ENCODE measurements around the gene NEK8. TPM values are rescaled to one million over a fixed set of nuclear protein-coding genes. Genes with fewer than 3 reads are reported as not detected.
A peak's percentile ranks its signal among the peaks of the same experiment; 100 is the strongest.

The NEK8 gene
- polyA plus RNA-seq, 1 donor, result 4.8 TPM

GRCh38 chr17:28747051-28747691 is 18.6 kb downstream of the NEK8 start:
- no CpG with 5 or more reads among the region's 7 CpGs for WGBS (ENCODE audit: insufficient coverage, low lambda C conversion rate)
- H3K9me3 ChIP-seq (ENCODE audit: control insufficient read depth, low read depth, low read length), result no peaks in the 10 kb centered on the region
- no peaks in the 10 kb centered on the region for H3K27me3 ChIP-seq (ENCODE audit: control insufficient read depth, insufficient read depth, low read length)
- peak overlapping the region; percentile 100 for H3K27ac ChIP-seq (ENCODE audit: low read length)
- no peak overlapping the region for H3K4me3 ChIP-seq (ENCODE audit: low read length)
- H3K36me3 ChIP-seq (ENCODE audit: control insufficient read depth, insufficient read depth, low read length), result peaks cover 55% of the 10 kb centered on the region
- H3K4me1 ChIP-seq (ENCODE audit: control insufficient read depth, insufficient read depth, low read length), result peaks cover 42% of the 10 kb centered on the region
- no peak for DNase-seq

GRCh38 chr17:28747801-28748750 is 19.5 kb downstream of the NEK8 start:
- Histone ChIP-seq H3K27me3 (ENCODE audit: control insufficient read depth, insufficient read depth, low read length) (no peaks in the 10 kb centered on the region), H3K4me1 (ENCODE audit: control insufficient read depth, insufficient read depth, low read length) (peaks cover 34% of the 10 kb centered on the region), H3K36me3 (ENCODE audit: control insufficient read depth, insufficient read depth, low read length) (peaks cover 58% of the 10 kb centered on the region), H3K9me3 (ENCODE audit: control insufficient read depth, low read depth, low read length) (no peaks in the 10 kb centered on the region), H3K27ac (ENCODE audit: low read length) (no peak overlapping the region), H3K4me3 (ENCODE audit: low read length) (no peak overlapping the region)
- WGBS (ENCODE audit: insufficient coverage, low lambda C conversion rate), result no CpG with 5 or more reads among the region's 18 CpGs
- no peak for DNase-seq

DNA sequence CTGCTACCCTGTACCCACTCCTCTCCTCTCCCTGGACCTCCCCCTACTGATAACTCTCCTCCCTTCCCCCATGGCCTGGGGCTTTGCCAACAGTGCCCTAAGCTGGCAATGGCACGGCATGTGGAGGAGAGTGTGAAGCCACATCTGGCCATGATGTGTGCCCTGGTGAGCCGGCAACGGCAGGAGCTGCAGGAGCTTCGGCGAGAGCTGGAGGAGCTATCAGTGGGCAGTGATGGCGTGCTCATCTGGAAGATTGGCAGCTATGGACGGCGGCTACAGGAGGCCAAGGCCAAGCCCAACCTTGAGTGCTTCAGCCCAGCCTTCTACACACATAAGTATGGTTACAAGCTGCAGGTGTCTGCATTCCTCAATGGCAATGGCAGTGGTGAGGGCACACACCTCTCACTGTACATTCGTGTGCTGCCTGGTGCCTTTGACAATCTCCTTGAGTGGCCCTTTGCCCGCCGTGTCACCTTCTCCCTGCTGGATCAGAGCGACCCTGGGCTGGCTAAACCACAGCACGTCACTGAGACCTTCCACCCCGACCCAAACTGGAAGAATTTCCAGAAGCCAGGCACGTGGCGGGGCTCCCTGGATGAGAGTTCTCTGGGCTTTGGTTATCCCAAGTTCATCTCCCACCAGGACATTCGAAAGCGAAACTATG is 20.4 kb downstream of the NEK8 start:
- H3K9me3 ChIP-seq (ENCODE audit: control insufficient read depth, low read depth, low read length), result no peaks in the 10 kb centered on the region
- H3K36me3 ChIP-seq (ENCODE audit: control insufficient read depth, insufficient read depth, low read length), result peaks cover 58% of the 10 kb centered on the region
- no peaks in the 10 kb centered on the region for H3K27me3 ChIP-seq (ENCODE audit: control insufficient read depth, insufficient read depth, low read length)
- no CpG with 5 or more reads among the region's 18 CpGs for WGBS (ENCODE audit: insufficient coverage, low lambda C conversion rate)
- H3K27ac ChIP-seq (ENCODE audit: low read length), result no peak overlapping the region
- peaks cover 33% of the 10 kb centered on the region for H3K4me1 ChIP-seq (ENCODE audit: control insufficient read depth, insufficient read depth, low read length)
- H3K4me3 ChIP-seq (ENCODE audit: low read length), result no peak overlapping the region
- DNase-seq, result no peak

DNA sequence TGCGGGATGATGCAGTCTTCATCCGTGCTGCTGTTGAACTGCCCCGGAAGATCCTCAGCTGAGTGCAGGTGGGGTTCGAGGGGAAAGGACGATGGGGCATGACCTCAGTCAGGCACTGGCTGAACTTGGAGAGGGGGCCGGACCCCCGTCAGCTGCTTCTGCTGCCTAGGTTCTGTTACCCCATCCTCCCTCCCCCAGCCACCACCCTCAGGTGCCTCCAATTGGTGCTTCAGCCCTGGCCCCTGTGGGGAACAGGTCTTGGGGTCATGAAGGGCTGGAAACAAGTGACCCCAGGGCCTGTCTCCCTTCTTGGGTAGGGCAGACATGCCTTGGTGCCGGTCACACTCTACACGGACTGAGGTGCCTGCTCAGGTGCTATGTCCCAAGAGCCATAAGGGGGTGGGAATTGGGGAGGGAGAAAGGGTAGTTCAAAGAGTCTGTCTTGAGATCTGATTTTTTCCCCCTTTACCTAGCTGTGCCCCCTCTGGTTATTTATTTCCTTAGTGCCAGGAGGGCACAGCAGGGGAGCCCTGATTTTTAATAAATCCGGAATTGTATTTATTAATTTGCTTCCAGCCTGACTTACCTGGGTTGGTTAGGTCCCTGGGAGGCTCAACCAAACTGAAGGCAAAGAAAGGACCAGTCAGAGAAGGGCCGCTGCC is 21.1 kb downstream of the NEK8 start:
- no CpG with 5 or more reads among the region's 11 CpGs for WGBS (ENCODE audit: insufficient coverage, low lambda C conversion rate)
- Histone ChIP-seq H3K4me3 (ENCODE audit: low read length) (no peak overlapping the region), H3K27me3 (ENCODE audit: control insufficient read depth, insufficient read depth, low read length) (no peaks in the 10 kb centered on the region), H3K4me1 (ENCODE audit: control insufficient read depth, insufficient read depth, low read length) (peaks cover 33% of the 10 kb centered on the region), H3K36me3 (ENCODE audit: control insufficient read depth, insufficient read depth, low read length) (peaks cover 58% of the 10 kb centered on the region), H3K27ac (ENCODE audit: low read length) (peak overlapping the region; percentile 38), H3K9me3 (ENCODE audit: control insufficient read depth, low read depth, low read length) (no peaks in the 10 kb centered on the region)
- DNase-seq, result no peak

- peak; percentile 85 to 87 for DNase-seq
- peak overlapping the region; percentile 38 for H3K27ac ChIP-seq (ENCODE audit: low read length)
- peaks cover 33% of the 10 kb centered on the region for H3K4me1 ChIP-seq (ENCODE audit: control insufficient read depth, insufficient read depth, low read length)
- 67% methylated on average over 1 of the region's 20 CpGs for WGBS (ENCODE audit: insufficient coverage, low lambda C conversion rate)
- H3K4me3 ChIP-seq (ENCODE audit: low read length), result no peak overlapping the region
- H3K27me3 ChIP-seq (ENCODE audit: control insufficient read depth, insufficient read depth, low read length), result no peaks in the 10 kb centered on the region
- peaks cover 58% of the 10 kb centered on the region for H3K36me3 ChIP-seq (ENCODE audit: control insufficient read depth, insufficient read depth, low read length)
- H3K9me3 ChIP-seq (ENCODE audit: control insufficient read depth, low read depth, low read length), result no peaks in the 10 kb centered on the region
Measured at GRCh38 chr17:28750178-28751047, 21.8 kb downstream of the NEK8 start.

DNA sequence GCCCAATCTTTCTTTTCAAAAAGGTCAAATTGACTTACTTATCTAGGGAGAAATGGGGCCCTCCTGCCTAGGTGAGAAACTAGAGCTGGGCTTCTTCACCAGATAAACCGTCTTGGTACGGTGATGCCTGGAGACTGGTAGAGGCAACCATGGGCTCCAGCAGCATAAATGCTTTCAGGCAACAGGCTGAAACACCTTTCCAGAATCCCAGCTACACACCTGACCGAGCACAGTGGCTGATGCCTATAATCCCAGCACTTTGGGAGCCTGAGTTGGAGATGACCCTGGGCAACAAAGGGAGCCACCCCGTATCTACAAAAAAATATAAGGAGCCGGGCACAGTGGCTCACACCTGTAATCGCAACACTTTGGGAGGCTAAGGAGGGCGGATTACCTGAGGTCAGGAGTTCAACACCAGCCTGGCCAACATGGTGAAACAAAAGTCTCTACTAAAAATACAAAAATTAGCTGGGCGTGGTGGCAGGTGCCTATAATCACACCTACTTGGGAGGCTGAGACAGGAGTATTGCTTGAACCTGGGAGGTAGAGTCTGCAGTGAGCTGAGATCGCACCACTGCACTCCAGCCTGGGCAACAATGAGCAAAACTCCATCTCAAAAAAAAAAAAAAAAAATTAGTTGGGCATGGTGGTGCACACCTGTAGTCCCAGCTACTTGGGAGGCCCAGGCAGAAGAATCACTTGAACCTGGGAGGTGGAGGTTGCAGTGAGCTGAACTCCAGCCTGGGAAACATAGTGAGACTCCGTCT is 23.2 kb downstream of the NEK8 start:
- DNase-seq, result no peak
- no peak overlapping the region for H3K4me3 ChIP-seq (ENCODE audit: low read length)
- H3K36me3 ChIP-seq (ENCODE audit: control insufficient read depth, insufficient read depth, low read length), result peaks cover 54% of the 10 kb centered on the region
- H3K27me3 ChIP-seq (ENCODE audit: control insufficient read depth, insufficient read depth, low read length), result no peaks in the 10 kb centered on the region
- H3K4me1 ChIP-seq (ENCODE audit: control insufficient read depth, insufficient read depth, low read length), result peaks cover 20% of the 10 kb centered on the region
- WGBS (ENCODE audit: insufficient coverage, low lambda C conversion rate), result no CpG with 5 or more reads among the region's 10 CpGs
- no peaks in the 10 kb centered on the region for H3K9me3 ChIP-seq (ENCODE audit: control insufficient read depth, low read depth, low read length)
- no peak overlapping the region for H3K27ac ChIP-seq (ENCODE audit: low read length)

DNA sequence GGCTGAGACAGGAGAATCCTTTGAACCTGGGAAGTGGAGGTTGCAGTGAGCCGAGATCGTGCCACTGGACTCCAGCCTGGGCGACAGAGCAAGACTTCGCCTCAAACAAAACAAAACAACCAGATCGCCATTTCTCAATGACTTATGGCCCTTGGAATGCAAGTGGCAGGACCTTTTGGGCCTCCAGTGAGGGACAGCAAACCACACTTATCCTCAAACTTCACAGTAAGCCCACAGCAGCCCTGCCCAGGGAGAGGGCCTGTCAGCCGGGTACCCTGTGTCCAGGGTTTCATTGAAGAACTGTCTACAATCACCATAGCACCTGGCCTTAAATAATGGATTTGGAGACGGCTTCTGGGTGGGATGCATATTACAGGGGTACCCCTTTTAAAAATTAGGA is 26.9 kb downstream of the NEK8 start:
- Histone ChIP-seq H3K4me3 (ENCODE audit: low read length) (no peak overlapping the region), H3K27me3 (ENCODE audit: control insufficient read depth, insufficient read depth, low read length) (no peaks in the 10 kb centered on the region), H3K36me3 (ENCODE audit: control insufficient read depth, insufficient read depth, low read length) (peaks cover 49% of the 10 kb centered on the region), H3K4me1 (ENCODE audit: control insufficient read depth, insufficient read depth, low read length) (peaks cover 3% of the 10 kb centered on the region), H3K9me3 (ENCODE audit: control insufficient read depth, low read depth, low read length) (no peaks in the 10 kb centered on the region), H3K27ac (ENCODE audit: low read length) (no peak overlapping the region)
- DNase-seq, result no peak
- WGBS (ENCODE audit: insufficient coverage, low lambda C conversion rate), result no CpG with 5 or more reads among the region's 7 CpGs

- H3K27ac ChIP-seq (ENCODE audit: low read length), result no peak overlapping the region
- no peaks in the 10 kb centered on the region for H3K4me1 ChIP-seq (ENCODE audit: control insufficient read depth, insufficient read depth, low read length)
- no peaks in the 10 kb centered on the region for H3K27me3 ChIP-seq (ENCODE audit: control insufficient read depth, insufficient read depth, low read length)
- 80% methylated on average over 3 of the region's 5 CpGs for WGBS (ENCODE audit: insufficient coverage, low lambda C conversion rate)
- DNase-seq, result no peak
- H3K36me3 ChIP-seq (ENCODE audit: control insufficient read depth, insufficient read depth, low read length), result peaks cover 49% of the 10 kb centered on the region
- no peak overlapping the region for H3K4me3 ChIP-seq (ENCODE audit: low read length)
- H3K9me3 ChIP-seq (ENCODE audit: control insufficient read depth, low read depth, low read length), result no peaks in the 10 kb centered on the region
Measured at GRCh38 chr17:28756049-28756804, 27.6 kb downstream of the NEK8 start.

Data from large intestine (tissue), 3 donors.